ENCODE results near the gene GOPC. TPM values are rescaled to one million over a fixed set of nuclear protein-coding genes. Genes with fewer than 3 reads are reported as not detected.

The GOPC gene
- total RNA-seq, 2 experiments from 2014 or later, result 14.8 to 16.1 TPM

DNA sequence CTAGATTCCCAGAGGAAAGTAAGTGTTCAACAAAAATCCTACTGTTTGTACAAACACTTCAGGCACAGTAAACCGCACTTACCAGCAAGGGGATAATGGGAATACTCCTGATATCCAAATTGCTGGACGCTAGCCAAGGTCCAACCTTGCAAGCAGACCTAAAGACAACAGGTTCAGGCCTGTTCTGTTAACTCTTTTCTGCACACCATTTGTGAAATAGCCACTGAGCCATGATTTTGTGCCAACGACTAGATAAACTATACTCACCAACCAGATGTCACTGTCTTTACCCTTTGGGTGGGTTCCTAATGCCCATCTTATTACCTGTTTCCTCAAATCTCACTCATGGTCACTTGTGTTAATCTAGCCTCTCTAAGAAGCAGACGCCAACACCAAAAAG, 43.5 kb downstream of the GOPC start:
- ATAC-seq, result no peak
- Mint-ChIP-seq H3K4me3 (no peak overlapping the region), H3K27ac (no peak overlapping the region), H3K4me1 (ENCODE audit: low read depth) (peaks cover 6% of the 10 kb centered on the region), H3K27me3 (no peaks in the 10 kb centered on the region), H3K9me3 (no peaks in the 10 kb centered on the region), H3K36me3 (ENCODE audit: low read depth) (peaks cover 6% of the 10 kb centered on the region)
- intact Hi-C loops (cut with micrococcal nuclease), result loop anchor here (5.0 kb wide), 1 partner anchor 212 kb away; no protein-coding TSS in a partner anchor
- ChIA-PET POLR2A (interaction anchor here (2.4 kb wide), 1 partner anchor 10 kb away, joined by 9 read pairs; no protein-coding TSS in a partner anchor), CTCF (interaction anchor here (0.7 to 18.1 kb wide), 7 partner anchors 10 to 109 kb away, joined by 3 to 231 read pairs (median 5); no protein-coding TSS in a partner anchor)
- TF ChIP-seq, protein P1, sequence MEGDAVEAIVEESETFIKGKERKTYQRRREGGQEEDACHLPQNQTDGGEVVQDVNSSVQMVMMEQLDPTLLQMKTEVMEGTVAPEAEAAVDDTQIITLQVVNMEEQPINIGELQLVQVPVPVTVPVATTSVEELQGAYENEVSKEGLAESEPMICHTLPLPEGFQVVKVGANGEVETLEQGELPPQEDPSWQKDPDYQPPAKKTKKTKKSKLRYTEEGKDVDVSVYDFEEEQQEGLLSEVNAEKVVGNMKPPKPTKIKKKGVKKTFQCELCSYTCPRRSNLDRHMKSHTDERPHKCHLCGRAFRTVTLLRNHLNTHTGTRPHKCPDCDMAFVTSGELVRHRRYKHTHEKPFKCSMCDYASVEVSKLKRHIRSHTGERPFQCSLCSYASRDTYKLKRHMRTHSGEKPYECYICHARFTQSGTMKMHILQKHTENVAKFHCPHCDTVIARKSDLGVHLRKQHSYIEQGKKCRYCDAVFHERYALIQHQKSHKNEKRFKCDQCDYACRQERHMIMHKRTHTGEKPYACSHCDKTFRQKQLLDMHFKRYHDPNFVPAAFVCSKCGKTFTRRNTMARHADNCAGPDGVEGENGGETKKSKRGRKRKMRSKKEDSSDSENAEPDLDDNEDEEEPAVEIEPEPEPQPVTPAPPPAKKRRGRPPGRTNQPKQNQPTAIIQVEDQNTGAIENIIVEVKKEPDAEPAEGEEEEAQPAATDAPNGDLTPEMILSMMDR (IDR thresholded peaks at IDR 0.05), result no peak
- DNase-seq, result no peak

- intact Hi-C loops (cut with micrococcal nuclease), result loop anchor here (2.0 to 5.0 kb wide), 2 partner anchors 107 to 211 kb away; no protein-coding TSS in a partner anchor
- ChIA-PET POLR2A (interaction anchor here (2.4 kb wide), 1 partner anchor 9 kb away, joined by 9 read pairs; no protein-coding TSS in a partner anchor), CTCF (interaction anchor here (0.7 to 18.1 kb wide), 7 partner anchors 9 to 108 kb away, joined by 3 to 231 read pairs (median 6); no protein-coding TSS in a partner anchor)
- Mint-ChIP-seq H3K4me1 (ENCODE audit: low read depth) (peaks cover 6% of the 10 kb centered on the region), H3K27ac (no peak overlapping the region), H3K9me3 (no peaks in the 10 kb centered on the region), H3K36me3 (ENCODE audit: low read depth) (peaks cover 4% of the 10 kb centered on the region), H3K4me3 (no peak overlapping the region), H3K27me3 (no peaks in the 10 kb centered on the region)
- ATAC-seq (no peak), DNase-seq (no peak)
- TF ChIP-seq, protein P1 (IDR thresholded peaks at IDR 0.05), result no peak
Observed at GRCh38 chr6:117557951-117558350, 44.4 kb downstream of the GOPC start.

DNA sequence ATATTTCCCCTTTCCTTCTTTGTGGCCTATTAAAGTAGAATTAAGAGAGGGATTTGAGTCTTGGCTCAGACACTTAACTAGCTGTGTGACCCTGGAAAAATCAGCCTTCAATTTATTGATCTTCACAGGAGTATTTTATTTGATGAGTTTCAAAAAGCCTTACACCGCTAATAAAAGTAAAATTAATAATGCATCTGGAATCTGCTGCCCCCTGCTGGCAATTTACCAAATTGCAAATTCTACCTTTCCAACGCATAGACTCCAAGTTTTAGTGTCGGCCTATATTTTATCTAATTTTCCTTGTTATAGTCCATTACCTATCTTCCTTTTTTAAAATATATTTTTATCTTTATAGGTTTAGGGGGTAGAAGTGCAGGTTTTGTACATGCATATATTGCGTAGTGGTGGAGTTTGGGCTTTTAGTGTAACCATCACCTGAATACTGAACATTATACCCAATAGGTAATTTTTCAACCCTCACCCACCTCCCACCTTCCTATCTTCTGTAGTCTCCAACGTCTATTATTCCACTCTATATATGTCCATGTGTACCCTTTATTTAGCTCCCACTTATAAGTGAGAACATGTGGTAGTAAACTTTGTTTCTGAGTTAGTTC, 46.3 kb downstream of the GOPC start:
- intact Hi-C loops (cut with micrococcal nuclease), result loop anchor here (2.0 to 5.0 kb wide), 2 partner anchors 105 to 209 kb away; no protein-coding TSS in a partner anchor
- H3K4me1 Mint-ChIP-seq (ENCODE audit: low read depth), result peaks cover 8% of the 10 kb centered on the region
- H3K27me3 Mint-ChIP-seq, result no peaks in the 10 kb centered on the region
- DNase-seq, result peak; percentile 73
- H3K27ac Mint-ChIP-seq, result no peak overlapping the region
- no peaks in the 10 kb centered on the region for H3K36me3 Mint-ChIP-seq (ENCODE audit: low read depth)
- ChIA-PET POLR2A (no interaction called here), CTCF (interaction anchor here (0.5 to 18.1 kb wide), 22 partner anchors 9 to 146 kb away, joined by 3 to 231 read pairs (median 5); partner anchors contain the start of genes DCBLD1 and GOPC)
- TF ChIP-seq, protein P1 (IDR thresholded peaks at IDR 0.05), result peak; percentile 87
- peak; percentile 37 for ATAC-seq
- H3K4me3 Mint-ChIP-seq, result no peak overlapping the region
- no peaks in the 10 kb centered on the region for H3K9me3 Mint-ChIP-seq

GRCh38 chr6:117555262-117555849, 47.0 kb downstream of the GOPC start:
- peak; percentile 35 for ATAC-seq
- Mint-ChIP-seq H3K27ac (no peak overlapping the region), H3K9me3 (no peaks in the 10 kb centered on the region), H3K36me3 (ENCODE audit: low read depth) (no peaks in the 10 kb centered on the region), H3K4me3 (no peak overlapping the region), H3K4me1 (ENCODE audit: low read depth) (peaks cover 14% of the 10 kb centered on the region), H3K27me3 (no peaks in the 10 kb centered on the region)
- ChIA-PET CTCF (interaction anchor here (0.7 to 18.1 kb wide), 17 partner anchors 10 to 111 kb away, joined by 3 to 231 read pairs (median 6); partner anchors contain the start of genes DCBLD1 and GOPC), POLR2A (interaction anchor here (0.6 kb wide), 1 partner anchor 322 kb away, joined by 4 read pairs; no protein-coding TSS in a partner anchor)
- TF ChIP-seq, protein P1 (IDR thresholded peaks at IDR 0.05), result no peak
- no peak for DNase-seq
- intact Hi-C loops (cut with micrococcal nuclease), result loop anchor here (5.0 kb wide), 1 partner anchor 208 kb away; no protein-coding TSS in a partner anchor

Measured in activated CD8-positive, alpha-beta T cell treated with anti-CD3 and anti-CD28 coated beads for 36 hours (primary cell).